NOMO-1 treated with dmso at 0.1 percent for 144 hours (cell line): ENCODE data around the gene C2CD2.
"Not testable (repeated sequence)": the region's sequence is repeated elsewhere in the genome, so short reads cannot be mapped to it uniquely, and the experiment has no call there.

Experiments used
- DNase-seq: peaks from one replicate; lab custom pipeline; 2025; ENCODE audit not compliant: unreplicated experiment; lab: John Stamatoyannopoulos, UW

Gene C2CD2

DNA sequence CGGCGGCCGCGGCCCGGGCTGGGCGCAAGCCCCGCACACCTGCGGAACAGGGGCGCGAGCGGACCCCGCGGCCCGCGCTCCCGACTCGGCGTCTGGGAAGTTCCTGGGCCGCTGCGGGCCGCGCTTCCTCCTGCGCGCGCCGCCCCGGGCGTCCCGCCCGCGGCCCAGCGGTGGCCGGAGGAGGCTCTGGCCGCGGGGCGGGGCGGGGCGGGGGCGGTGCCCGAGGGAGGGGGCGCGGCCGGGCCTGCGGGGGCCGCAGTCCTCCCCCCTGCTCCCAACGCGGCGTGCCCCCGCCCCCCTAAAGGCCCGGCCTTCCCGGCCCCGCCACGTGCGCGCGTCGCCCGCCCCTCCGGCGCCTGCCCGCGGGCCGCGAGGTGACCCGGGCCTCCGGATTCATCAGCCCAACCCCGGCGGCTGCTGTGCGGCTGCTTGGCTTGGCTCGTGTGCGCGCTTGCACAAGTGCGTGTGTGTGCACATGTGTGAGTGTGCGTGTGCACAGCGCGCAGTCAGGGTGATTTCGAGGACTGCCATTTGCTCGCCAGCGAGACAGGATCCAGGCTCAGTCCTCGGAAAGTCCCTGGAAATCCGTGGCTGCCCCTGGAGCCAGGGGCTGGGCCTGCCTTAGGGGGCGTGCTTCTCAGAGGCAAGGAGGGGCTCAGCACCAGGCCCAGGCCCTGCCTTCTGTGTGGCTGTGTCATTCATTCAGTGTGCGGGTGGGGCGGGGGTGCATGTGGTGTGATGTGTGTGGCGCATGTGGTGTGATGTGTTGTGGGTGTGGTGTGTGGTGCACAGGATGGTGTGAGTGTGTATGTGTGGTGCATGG lies at the start of gene C2CD2:
TSS of gene C2CD2 (minus strand) at position 188 of the 823 bp plus-strand sequence. CDS start 370 bp downstream, outside the sequence.
- DNase-seq, result peak; percentile 70

DNA sequence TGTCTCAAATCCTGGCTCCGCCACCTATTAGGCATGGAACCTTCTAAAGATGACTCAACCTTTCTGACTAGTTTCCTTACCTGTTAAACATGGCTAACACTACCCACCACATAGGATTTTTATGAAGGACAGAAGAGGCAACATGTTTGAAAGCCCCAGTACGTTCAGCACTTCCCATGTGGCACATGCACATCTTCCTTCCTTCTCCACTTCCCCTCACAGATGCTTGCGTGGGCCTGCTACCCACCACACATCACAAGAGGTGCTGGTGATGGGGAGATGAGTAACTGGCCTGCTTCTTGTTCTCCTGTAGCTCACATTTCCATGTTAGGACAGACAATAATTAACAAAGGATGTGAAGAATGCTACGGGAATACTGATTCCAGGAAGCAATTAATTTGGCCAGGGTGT lies 49.2 kb upstream of the C2CD2 start:
- DNase-seq, result no peak

DNA sequence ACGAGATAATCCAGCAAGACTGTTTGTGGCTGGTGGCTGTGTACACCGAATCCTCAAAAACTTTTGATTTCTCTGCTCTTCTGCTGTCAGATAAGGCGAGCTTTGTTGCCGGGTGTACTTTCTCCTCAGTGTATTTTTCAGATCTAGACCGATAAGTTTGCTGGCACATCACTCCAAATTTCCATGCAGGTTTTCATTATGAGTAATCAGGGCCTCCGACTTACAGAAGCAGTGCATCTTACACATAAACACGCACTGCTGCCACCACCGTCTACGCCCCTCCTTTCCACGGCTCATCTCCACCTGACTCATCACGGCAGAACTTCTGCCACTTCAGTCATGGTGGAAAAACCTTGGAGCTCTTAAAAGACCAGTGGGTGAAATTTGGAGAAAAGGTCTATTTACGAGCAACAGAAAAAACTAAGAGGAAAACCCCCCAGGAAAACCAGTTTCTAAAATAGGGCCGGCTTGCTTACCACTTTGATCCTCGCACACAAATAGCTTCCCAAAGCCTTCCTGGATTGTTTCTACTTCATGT lies 48.7 kb upstream of the C2CD2 start:
- DNase-seq, result no peak

- no peak for DNase-seq
Observed at GRCh38 chr21:42001781-42002180, 48.0 kb upstream of the C2CD2 start.

- DNase-seq, result no peak
Observed at GRCh38 chr21:42000908-42001307, 47.1 kb upstream of the C2CD2 start.

DNA sequence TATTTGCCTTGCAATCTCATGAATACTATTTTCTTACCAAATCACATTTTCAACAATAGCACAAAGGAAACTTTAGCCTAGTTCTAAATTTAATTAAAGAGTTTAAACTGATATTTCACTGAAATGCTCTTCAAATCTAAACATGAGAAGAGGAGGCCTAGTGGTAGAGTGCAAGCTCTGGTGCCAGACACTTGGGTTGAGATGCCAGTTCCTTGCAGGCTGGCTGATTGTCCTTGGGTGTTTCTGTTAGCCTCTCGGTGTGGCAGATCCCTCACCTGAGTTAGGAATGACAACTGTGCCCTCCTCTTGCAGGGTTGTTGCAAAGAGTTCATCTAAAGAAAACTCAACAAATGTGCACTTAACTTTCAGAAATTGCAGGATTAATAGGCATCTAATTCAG lies 43.8 kb upstream of the C2CD2 start:
- DNase-seq, result no peak

DNA sequence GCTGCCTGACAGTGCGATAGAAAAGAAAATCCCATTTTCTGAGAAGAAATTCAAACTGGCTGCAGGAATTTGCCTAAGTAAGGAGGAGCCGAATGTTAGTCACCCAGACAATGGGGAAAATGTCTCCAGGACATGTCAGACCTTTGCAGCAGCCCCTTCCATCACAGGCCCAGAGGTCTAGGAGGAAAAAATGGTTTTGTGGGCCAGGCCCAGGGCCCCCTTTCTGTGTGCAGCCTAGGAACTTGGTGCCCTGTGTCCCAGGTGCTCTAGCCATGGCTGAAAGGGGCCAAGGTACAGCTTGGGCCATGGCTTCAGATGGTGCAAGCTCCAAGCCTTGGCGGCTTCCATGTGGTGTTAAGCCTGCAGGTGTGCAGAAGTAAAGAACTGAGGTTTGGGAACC lies 41.8 kb upstream of the C2CD2 start:
- DNase-seq, result no peak

DNA sequence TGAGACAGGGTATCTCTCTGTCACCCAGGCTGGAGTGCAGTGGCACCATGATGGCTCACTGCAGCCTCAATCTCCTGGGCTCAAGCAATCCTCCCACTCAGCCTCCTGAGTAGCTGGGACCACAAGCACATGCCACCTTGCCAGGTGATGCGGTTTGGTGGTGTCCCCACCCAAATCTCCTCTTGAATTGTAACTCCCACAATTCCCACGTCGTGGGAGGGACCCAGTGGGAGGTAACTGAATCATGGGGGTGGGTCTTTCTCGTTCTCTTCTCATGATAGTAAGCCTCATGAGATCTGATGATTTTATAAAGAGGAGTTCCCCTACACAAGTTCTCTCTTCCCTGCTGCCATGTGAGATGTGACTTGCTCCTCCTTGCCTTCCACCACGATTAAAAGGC lies 40.8 kb upstream of the C2CD2 start:
- not testable (repeated sequence) for DNase-seq

GRCh38 chr21:41993744-41994143 lies 39.9 kb upstream of the C2CD2 start:
- DNase-seq, result no peak

DNA sequence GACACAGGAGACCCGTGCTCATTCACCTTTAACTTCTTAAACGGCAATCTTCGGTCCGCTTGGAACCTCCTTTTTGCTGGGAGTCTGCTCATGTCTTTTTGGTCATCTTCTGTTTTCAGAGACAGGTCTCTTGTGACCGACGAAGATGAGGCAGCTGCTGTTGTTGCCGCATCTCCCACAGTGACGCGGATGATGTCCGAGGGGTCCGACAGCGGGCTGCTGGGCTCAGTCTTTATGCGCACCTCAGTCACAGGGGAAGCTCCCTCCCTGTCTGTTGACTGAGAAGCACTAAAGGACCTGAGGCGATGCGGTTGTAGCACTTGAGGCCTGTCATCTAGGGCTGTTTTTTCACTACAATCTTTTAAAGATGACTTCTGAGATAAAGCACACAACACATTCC lies 38.8 kb upstream of the C2CD2 start:
- DNase-seq, result no peak

DNA sequence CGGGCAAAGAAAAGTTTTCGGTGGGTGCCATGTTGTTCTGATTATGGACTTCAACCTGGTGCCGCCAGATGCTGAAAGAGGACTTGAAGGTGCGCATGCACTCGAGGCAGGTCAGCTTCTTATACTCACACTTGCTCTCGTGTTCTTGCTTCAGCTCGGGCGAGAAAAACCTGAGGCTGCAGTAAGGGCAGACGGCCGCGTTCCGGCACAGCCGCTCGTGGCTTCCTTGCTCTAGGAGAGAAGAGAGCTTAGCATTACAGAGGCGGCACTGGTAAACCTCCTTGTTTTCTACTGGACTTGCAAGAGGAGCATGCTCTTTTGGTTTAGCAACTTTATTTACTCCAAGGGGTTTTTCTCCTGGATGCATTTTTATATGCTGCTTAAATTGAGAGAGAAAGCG lies 37.8 kb upstream of the C2CD2 start:
- no peak for DNase-seq

GRCh38 chr21:41989698-41990097 lies 35.9 kb upstream of the C2CD2 start:
- DNase-seq, result no peak

DNA sequence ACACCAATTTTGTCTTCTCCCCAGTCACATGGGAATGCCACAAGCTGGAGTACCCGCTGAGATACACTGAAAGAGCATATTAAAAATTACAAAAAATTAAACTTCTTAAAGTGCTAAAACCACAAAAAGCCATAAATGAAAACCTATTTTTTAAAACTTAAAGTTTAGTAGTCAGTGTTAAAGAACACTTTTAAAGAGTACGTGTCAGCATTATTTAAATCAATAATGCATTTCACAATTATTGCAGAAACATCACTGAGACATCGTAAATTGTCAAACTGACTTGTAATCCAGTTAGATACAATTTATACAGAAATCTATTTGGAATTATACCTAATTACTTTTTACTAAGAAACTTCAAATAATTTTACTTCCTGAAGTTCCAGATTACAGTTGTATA lies 33.5 kb upstream of the C2CD2 start:
- DNase-seq, result no peak

- DNase-seq, result no peak
Observed at GRCh38 chr21:41985662-41986416, 32.0 kb upstream of the C2CD2 start.

GRCh38 chr21:41983229-41983628 lies 29.4 kb upstream of the C2CD2 start:
- no peak for DNase-seq

DNA sequence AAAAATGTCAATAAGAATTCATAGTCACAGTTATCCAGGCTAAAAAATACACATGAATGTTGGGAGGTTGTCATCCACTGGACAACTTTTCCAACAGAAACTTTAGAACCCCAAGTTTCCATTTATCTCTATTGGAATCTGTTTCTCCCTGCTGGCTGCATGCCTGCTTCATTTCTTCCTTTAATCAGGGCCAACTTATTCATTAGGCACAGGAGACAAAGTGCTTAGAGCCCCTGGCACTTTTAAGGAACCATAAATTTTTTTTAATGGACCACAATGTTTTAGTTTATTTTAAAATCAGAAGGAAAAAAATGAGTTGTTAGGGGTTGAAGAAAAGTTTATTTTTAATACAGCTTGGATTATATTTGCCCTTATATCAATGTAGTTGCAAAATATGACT lies 26.7 kb upstream of the C2CD2 start:
- DNase-seq, result no peak

- no peak for DNase-seq
Observed at GRCh38 chr21:41979751-41980369, 26.0 kb upstream of the C2CD2 start.

DNA sequence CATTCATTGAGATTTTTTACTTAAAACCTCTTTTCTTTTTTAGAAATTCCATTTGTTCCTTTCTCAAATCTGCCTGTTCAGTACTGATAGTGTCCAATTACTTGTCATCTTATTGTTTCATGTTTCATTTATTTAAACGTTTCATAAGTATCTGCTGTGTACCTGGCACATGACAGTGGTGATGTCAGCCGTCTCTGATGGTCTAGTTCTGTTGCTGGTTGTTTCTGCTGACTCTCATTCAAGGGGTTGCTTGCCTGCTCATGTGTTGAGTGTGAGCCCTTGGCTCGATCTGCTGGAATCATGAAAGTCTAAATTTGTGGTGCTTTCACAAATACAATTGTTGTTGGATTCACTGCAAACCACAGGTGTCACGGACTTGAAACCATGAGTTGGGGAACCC lies 25.5 kb upstream of the C2CD2 start:
- no peak for DNase-seq

DNA sequence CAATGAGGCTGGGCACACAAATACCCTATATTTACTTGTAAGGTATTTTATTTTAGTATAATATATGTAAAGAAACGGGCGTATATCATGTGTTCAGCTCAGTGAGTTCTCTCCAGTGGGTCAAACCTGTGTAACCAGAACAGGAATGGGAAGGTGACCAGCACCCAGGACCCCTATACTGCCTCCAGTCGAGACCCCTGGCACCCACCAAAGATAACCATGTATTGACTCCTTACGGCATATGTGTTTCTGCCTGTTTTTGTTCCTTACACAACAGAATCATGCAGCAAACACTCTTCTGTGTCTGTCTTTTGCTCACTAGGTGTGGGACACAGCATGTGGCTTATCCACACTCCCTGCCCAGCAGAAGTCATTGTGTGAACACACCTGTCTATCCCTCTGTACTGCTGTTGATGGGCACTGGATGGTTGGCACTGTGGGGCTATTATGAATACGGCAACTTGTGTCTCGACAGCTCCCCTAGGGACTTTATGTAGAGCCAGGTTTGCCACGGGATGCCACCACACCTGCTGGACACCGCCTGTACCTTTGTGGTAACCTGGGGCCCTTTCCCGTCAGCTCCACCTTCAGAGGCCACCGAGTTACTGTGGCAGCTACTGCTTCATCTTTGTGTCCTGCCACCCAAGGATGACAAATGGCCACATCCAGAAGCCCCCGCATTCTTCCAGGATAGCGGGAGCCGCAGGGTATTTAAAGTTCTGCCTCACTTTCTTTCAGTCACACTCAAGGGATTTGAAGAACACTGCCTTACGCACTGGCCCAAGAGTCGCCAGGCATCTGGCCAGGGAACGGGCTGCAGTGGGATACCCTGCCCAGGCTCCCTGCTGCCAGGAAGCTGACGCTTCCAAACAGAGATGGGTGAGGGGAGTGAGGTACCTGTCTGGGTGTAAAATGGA lies 23.5 kb upstream of the C2CD2 start:
- no peak for DNase-seq

- no peak for DNase-seq
Observed at GRCh38 chr21:41976611-41977010, 22.8 kb upstream of the C2CD2 start.
